ENCODE data around the gene ADAMTSL3. TPM values are rescaled to one million over a fixed set of nuclear protein-coding genes. Genes with fewer than 3 reads are reported as not detected.

Gene ADAMTSL3
- total RNA-seq, 1 donor from 2014 or later = 0.64 TPM

GRCh38 chr15:83898361-83898760, 244.4 kb downstream of the ADAMTSL3 start:
- TF ChIP-seq, protein P1, sequence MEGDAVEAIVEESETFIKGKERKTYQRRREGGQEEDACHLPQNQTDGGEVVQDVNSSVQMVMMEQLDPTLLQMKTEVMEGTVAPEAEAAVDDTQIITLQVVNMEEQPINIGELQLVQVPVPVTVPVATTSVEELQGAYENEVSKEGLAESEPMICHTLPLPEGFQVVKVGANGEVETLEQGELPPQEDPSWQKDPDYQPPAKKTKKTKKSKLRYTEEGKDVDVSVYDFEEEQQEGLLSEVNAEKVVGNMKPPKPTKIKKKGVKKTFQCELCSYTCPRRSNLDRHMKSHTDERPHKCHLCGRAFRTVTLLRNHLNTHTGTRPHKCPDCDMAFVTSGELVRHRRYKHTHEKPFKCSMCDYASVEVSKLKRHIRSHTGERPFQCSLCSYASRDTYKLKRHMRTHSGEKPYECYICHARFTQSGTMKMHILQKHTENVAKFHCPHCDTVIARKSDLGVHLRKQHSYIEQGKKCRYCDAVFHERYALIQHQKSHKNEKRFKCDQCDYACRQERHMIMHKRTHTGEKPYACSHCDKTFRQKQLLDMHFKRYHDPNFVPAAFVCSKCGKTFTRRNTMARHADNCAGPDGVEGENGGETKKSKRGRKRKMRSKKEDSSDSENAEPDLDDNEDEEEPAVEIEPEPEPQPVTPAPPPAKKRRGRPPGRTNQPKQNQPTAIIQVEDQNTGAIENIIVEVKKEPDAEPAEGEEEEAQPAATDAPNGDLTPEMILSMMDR (IDR thresholded peaks at IDR 0.05; ENCODE audit: unreplicated experiment) = no peak
- Mint-ChIP-seq H3K27me3 (ENCODE audit: unreplicated experiment) (no peaks in the 10 kb centered on the region), H3K9me3 (ENCODE audit: unreplicated experiment) (no peaks in the 10 kb centered on the region), H3K36me3 (ENCODE audit: low read depth, unreplicated experiment) (no peaks in the 10 kb centered on the region), H3K4me1 (ENCODE audit: unreplicated experiment) (no peaks in the 10 kb centered on the region), H3K4me3 (ENCODE audit: unreplicated experiment) (no peak overlapping the region), H3K27ac (ENCODE audit: unreplicated experiment) (no peak overlapping the region)
- DNase-seq (ENCODE audit: low spot score) = no peak

GRCh38 chr15:83899670-83900069, 245.7 kb downstream of the ADAMTSL3 start:
- H3K9me3 Mint-ChIP-seq (ENCODE audit: unreplicated experiment) = no peaks in the 10 kb centered on the region
- no peak overlapping the region for H3K27ac Mint-ChIP-seq (ENCODE audit: unreplicated experiment)
- no peaks in the 10 kb centered on the region for H3K27me3 Mint-ChIP-seq (ENCODE audit: unreplicated experiment)
- H3K4me3 Mint-ChIP-seq (ENCODE audit: unreplicated experiment) = no peak overlapping the region
- TF ChIP-seq, protein P1 (IDR thresholded peaks at IDR 0.05; ENCODE audit: unreplicated experiment) = no peak
- peaks cover 5% of the 10 kb centered on the region for H3K4me1 Mint-ChIP-seq (ENCODE audit: unreplicated experiment)
- no peaks in the 10 kb centered on the region for H3K36me3 Mint-ChIP-seq (ENCODE audit: low read depth, unreplicated experiment)
- DNase-seq (ENCODE audit: low spot score) = no peak

GRCh38 chr15:83904107-83905040, 250.5 kb downstream of the ADAMTSL3 start:
- Mint-ChIP-seq H3K27ac (ENCODE audit: unreplicated experiment) (no peak overlapping the region), H3K9me3 (ENCODE audit: unreplicated experiment) (no peaks in the 10 kb centered on the region), H3K4me3 (ENCODE audit: unreplicated experiment) (no peak overlapping the region), H3K4me1 (ENCODE audit: unreplicated experiment) (peaks cover 7% of the 10 kb centered on the region), H3K27me3 (ENCODE audit: unreplicated experiment) (no peaks in the 10 kb centered on the region), H3K36me3 (ENCODE audit: low read depth, unreplicated experiment) (no peaks in the 10 kb centered on the region)
- DNase-seq (ENCODE audit: low spot score) = no peak
- TF ChIP-seq, protein P1 (IDR thresholded peaks at IDR 0.05; ENCODE audit: unreplicated experiment) = no peak

- Mint-ChIP-seq H3K27me3 (ENCODE audit: unreplicated experiment) (no peaks in the 10 kb centered on the region), H3K9me3 (ENCODE audit: unreplicated experiment) (no peaks in the 10 kb centered on the region), H3K36me3 (ENCODE audit: low read depth, unreplicated experiment) (no peaks in the 10 kb centered on the region), H3K27ac (ENCODE audit: unreplicated experiment) (no peak overlapping the region), H3K4me1 (ENCODE audit: unreplicated experiment) (peaks cover 7% of the 10 kb centered on the region), H3K4me3 (ENCODE audit: unreplicated experiment) (no peak overlapping the region)
- no peak for DNase-seq (ENCODE audit: low spot score)
- TF ChIP-seq, protein P1 (IDR thresholded peaks at IDR 0.05; ENCODE audit: unreplicated experiment) = no peak
Measured at GRCh38 chr15:83905556-83906273, 251.8 kb downstream of the ADAMTSL3 start.
